Spleen (tissue), 11 donors: Measurements from ENCODE around the gene FUT7. TPM values are rescaled to one million over a fixed set of nuclear protein-coding genes. Genes with fewer than 3 reads are reported as not detected.
A peak's percentile ranks its signal among the peaks of the same experiment; 100 is the strongest.

Source experiments
- DNase-seq: peaks from one replicate; pipeline ENCODE4 v3.0.0-alpha.2; 2020
- H3K27ac ChIP-seq, 8 donors: fragments of 200-600 bp; sonication (generic) in 7 of 8; 1 replicate in 4 of 8; 2 replicates in 4 of 8; pipeline versions ENCODE4 v1.5.0 to v1.8.0; 2016 to 2021; ENCODE audit warnings: inconsistent platforms in 4 of 8, mild to moderate bottlenecking in 4 of 8, moderate library complexity in 1 of 8
- H3K27me3 ChIP-seq, 7 donors: fragments of 200-600 bp; sonication (generic) in 6 of 7; replicated peaks in 1 of 7; 1 replicate in 4 of 7; 2 replicates in 3 of 7; pipeline versions ENCODE4 v1.5.0 to v1.8.0; 2016 to 2021; ENCODE audit warnings: inconsistent platforms in 3 of 7, mild to moderate bottlenecking in 1 of 7
- H3K36me3 ChIP-seq, 6 donors: fragments of 200-600 bp; sonication (generic) in 5 of 6; 1 replicate in 4 of 6; 2 replicates in 2 of 6; pipeline versions ENCODE4 v1.5.0 to v1.8.0; 2016 to 2021; ENCODE audit warnings: inconsistent platforms in 2 of 6
- H3K4me1 ChIP-seq, 6 donors: fragments of 200-600 bp; sonication (generic) in 5 of 6; 1 replicate in 3 of 6; 2 replicates in 3 of 6; pipeline versions ENCODE4 v1.5.0 to v1.8.0; 2016 to 2021; ENCODE audit warnings: inconsistent platforms in 3 of 6
- H3K4me3 ChIP-seq, 8 donors: fragments of 200-600 bp; sonication (generic) in 7 of 8; 1 replicate in 4 of 8; 2 replicates in 4 of 8; pipeline versions ENCODE4 v1.5.0 to v1.8.0; 2016 to 2021; ENCODE audit warnings: inconsistent platforms in 4 of 8, mild to moderate bottlenecking in 4 of 8, moderate library complexity in 2 of 8
- H3K9me3 ChIP-seq, 8 donors: fragments of 200-600 bp; sonication (generic) in 7 of 8; 1 replicate in 4 of 8; 2 replicates in 4 of 8; pipeline versions ENCODE4 v1.5.0 to v1.8.0; 2016 to 2021; ENCODE audit warnings: inconsistent platforms in 4 of 8
- POLR2A ChIP-seq, 3 donors: fragments of 450-650 bp; IDR thresholded peaks; one replicate each; pipeline ENCODE4 v1.5.1; 2017; ENCODE audit warnings: antibody characterized with exemption in 3 of 3, mild to moderate bottlenecking in 1 of 3
- POLR2AphosphoS5 ChIP-seq, 3 donors: sonication (generic); formaldehyde crosslinking; IDR thresholded peaks; one replicate each; pipeline ENCODE4 v1.5.1; 2017; ENCODE audit warnings: antibody characterized with exemption in 3 of 3
- WGBS, 5 donors: extraction: QIAGEN DNeasy Blood & Tissue Kit in 3 of 5; methylation state at CpG; one replicate each; pipeline versions ENCODE4 v1.1.5 to v1.1.7; 2013 to 2018; 5-methylcytosine and 5-hydroxymethylcytosine counted together
- intact Hi-C: fragments of 100-400 bp; cut with DNase I; formaldehyde crosslinking; loops from one replicate; pipeline ENCODE4 v1.15.0; 2023; ENCODE audit warnings: low total_unique reads
- polyA plus RNA-seq, 3 donors: library from polyadenylated mRNA; stranded (reverse); fragments of 200-250 nt; gene quantifications; one replicate each; pipeline ENCODE4 v1.2.1, GENCODE V29; 2013
- total RNA-seq, 7 donors: library from RNA; depleted of rRNA in 3 of 7; stranded (reverse); fragments of >200 nt in 3 of 7; fragmentation: NEBNext Ultra II Directional in 4 of 7; extraction: Animal tissue kit (Norgen Biotek cat#: 25700) in 4 of 7; gene quantifications; one replicate each; pipeline versions ENCODE4 v1.1.0 to v1.2.1, GENCODE V29; 2016 to 2021
- TF ChIP-seq, protein P1 (sequence below), 11 experiments: fragments of 200-600 bp in 7 of 11; fragments of 450-650 bp in 4 of 11; sonication (generic) in 4 of 11; IDR thresholded peaks in 8 of 11; conservative IDR thresholded peaks in 3 of 11; 1 replicate in 7 of 11; 2 replicates in 4 of 11; pipeline versions ENCODE4 v1.4.0 to v1.8.0; 2016 to 2021; ENCODE audit warnings: antibody characterized with exemption in 11 of 11, inconsistent platforms in 4 of 11, mild to moderate bottlenecking in 1 of 11
- donor health status: healthy with polysubstance abuse.
- donor health status: DM: no; HTN: no; CAD: no; lungs with moderate emphysema.
- donor health status: DM: no; HTN: no; CAD: no.
- donor health status: Bipolar disorder and iron deficiency.
- donor health status: healthy.
- donor health status: DM: no; HTN: no; CAD: no.
- donor health status: DM: yes; HTN: yes; CAD: no.

FUT7 gene
- total and polyA plus RNA-seq, 10 donors: 4.0 to 14.9 (median 6.3) TPM

DNA sequence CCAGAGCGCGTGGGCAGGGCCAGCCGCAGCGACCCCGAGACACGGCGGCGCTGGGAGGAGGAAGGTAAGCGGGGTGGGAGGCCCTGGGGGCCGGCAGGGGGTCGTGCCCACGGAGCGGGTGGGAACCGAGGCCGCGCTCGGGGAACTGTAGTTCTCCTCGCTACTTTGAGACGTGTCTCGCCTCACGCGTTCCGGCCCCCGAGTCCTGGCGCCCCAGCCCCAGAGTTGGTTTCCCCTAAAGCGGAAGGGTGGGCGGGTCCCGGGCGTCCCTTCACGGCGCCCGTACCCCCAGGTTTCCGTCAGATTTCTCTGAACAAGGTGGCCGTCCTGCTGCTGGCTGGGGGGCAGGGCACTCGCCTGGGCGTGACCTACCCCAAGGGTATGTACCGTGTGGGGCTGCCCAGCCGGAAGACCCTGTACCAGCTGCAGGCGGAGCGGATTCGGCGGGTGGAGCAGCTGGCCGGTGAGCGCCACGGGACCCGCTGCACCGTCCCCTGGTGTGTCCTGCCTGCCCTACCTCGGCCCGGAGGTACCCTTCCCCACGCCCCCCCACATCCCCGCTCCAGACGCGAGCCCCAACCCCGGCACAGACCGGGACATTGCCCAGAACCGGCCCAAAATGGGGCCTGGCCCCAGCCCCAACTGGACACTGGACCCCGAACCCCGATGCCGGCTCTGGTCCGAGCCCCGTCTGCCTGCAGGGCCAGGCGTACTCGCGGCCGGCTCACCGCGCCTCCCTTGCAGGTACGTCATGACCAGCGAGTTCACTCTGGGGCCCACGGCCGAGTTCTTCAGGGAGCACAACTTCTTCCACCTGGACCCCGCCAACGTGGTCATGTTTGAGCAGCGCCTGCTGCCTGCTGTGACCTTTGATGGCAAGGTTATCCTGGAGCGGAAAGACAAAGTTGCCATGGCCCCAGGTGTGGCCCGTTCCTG lies 46.1 kb upstream of the FUT7 start:
- Histone ChIP-seq H3K4me1 (peaks cover 9 to 71% (median 26%) of the 10 kb centered on the region in 6 donors), H3K27ac (peak overlapping the region in 7 of 8 donors; percentile 67 to 91 (median 77)), H3K4me3 (peak overlapping the region; percentile 55 to 94 (median 68)), H3K27me3 (peaks cover 0 to 8% (median 0%) of the 10 kb centered on the region in 7 donors), H3K9me3 (no peaks in the 10 kb centered on the region), H3K36me3 (peaks cover 0 to 48% (median 38%) of the 10 kb centered on the region in 6 donors)
- intact Hi-C loops: no loop called here
- peak; percentile 92 for DNase-seq
- WGBS, 5 donors: 0 to 31% (median 21%) methylated on average over 7 to 76 of the region's 76 CpGs
- no peak for TF ChIP-seq POLR2A (IDR thresholded peaks at IDR 0.05)
- TF ChIP-seq, protein P1, sequence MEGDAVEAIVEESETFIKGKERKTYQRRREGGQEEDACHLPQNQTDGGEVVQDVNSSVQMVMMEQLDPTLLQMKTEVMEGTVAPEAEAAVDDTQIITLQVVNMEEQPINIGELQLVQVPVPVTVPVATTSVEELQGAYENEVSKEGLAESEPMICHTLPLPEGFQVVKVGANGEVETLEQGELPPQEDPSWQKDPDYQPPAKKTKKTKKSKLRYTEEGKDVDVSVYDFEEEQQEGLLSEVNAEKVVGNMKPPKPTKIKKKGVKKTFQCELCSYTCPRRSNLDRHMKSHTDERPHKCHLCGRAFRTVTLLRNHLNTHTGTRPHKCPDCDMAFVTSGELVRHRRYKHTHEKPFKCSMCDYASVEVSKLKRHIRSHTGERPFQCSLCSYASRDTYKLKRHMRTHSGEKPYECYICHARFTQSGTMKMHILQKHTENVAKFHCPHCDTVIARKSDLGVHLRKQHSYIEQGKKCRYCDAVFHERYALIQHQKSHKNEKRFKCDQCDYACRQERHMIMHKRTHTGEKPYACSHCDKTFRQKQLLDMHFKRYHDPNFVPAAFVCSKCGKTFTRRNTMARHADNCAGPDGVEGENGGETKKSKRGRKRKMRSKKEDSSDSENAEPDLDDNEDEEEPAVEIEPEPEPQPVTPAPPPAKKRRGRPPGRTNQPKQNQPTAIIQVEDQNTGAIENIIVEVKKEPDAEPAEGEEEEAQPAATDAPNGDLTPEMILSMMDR (IDR thresholded peaks at IDR 0.05 in 8 of 11, conservative IDR thresholded peaks at IDR 0.05 in 3 of 11): no peak
- peak; percentile 44 to 59 (median 54) for TF ChIP-seq POLR2AphosphoS5 (IDR thresholded peaks at IDR 0.05)

DNA sequence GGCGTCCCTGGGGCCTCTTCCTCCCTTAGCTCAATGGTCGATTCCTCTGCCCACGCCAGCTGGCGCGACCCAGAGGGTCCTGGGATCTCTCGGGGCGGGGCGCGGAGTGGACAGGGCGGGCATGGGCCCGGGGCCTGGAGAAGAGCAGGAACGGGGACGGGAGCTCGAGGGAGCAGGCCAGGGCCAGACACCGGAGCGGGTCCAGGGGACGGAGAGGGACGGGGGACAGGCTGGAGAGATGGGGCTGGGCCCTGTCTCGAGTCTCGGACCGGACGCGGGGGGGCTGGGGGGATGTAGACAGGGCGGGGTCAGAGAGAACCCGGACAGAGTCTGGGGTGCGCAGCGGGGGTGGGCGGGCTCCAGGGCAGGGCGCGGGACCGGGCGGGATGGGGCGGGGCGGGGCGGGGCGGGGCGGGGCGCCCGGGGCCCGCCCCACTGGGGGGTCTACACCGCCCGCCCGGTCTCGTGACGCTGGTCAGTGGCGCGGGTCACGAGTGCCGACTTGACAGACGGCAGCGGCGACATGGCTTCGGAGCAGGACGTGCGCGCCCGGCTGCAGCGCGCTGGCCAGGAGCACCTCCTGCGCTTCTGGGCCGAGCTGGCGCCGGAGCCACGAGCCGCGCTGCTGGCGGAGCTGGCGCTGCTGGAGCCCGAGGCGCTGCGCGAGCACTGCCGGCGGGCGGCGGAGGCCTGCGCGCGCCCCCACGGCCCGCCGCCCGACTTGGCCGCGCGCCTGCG lies 45.3 kb upstream of the FUT7 start, which contains the start of gene UAP1L1:
Gene UAP1L1, plus strand, starts transcription at position 508 of the 738 bp plus-strand sequence. Its CDS starts 16 bp downstream, at position 524.
- H3K4me3 ChIP-seq: peak within 1 kb of the TSS; percentile 55 to 94 (median 68)
- H3K9me3 ChIP-seq: no peaks in the 10 kb centered on the region
- H3K27ac ChIP-seq: peak within 1 kb of the TSS; percentile 48 to 91 (median 76)
- H3K36me3 ChIP-seq: peaks cover 0 to 40% (median 31%) of the 10 kb centered on the region in 6 donors
- H3K4me1 ChIP-seq: peaks cover 9 to 77% (median 26%) of the 10 kb centered on the region in 6 donors
- peak; percentile 82 to 86 (median 82) for TF ChIP-seq POLR2AphosphoS5 (IDR thresholded peaks at IDR 0.05)
- TF ChIP-seq, protein P1 (IDR thresholded peaks at IDR 0.05 in 8 of 11, conservative IDR thresholded peaks at IDR 0.05 in 3 of 11): no peak
- WGBS, 5 donors: 1 to 3% (median 3%) methylated on average over 25 to 87 of the region's 87 CpGs
- intact Hi-C loops: no loop called here
- DNase-seq: peak; percentile 93
- peaks cover 0 to 8% (median 0%) of the 10 kb centered on the region in 7 donors for H3K27me3 ChIP-seq

DNA sequence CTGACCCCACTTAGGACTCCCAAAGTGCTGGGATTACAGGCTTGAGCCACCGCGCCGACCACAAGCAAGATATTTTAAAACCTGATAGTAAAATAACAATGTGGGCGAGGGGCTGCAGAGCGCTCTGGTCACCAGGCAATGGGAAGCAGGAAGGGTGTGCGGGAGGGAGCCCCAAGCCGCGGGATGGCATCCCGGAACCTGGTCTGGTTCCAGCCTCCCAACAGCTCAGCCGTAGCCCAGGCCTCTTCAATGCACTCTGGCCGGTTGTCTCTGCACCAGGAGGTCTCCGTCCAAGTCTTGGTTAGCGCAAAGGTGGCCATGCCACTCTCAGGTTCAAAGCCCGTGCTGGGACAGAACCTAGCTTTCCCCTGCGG lies 44.7 kb upstream of the FUT7 start:
- no peak for DNase-seq
- peaks cover 0 to 34% (median 26%) of the 10 kb centered on the region in 6 donors for H3K36me3 ChIP-seq
- TF ChIP-seq POLR2AphosphoS5 (IDR thresholded peaks at IDR 0.05): no peak
- TF ChIP-seq POLR2A (IDR thresholded peaks at IDR 0.05): no peak
- TF ChIP-seq, protein P1 (IDR thresholded peaks at IDR 0.05 in 8 of 11, conservative IDR thresholded peaks at IDR 0.05 in 3 of 11): no peak
- H3K4me3 ChIP-seq: peak overlapping the region in 6 of 8 donors; percentile 27 to 94 (median 67)
- H3K9me3 ChIP-seq: no peaks in the 10 kb centered on the region
- intact Hi-C loops: no loop called here
- peaks cover 9 to 82% (median 26%) of the 10 kb centered on the region in 6 donors for H3K4me1 ChIP-seq
- peaks cover 0 to 8% (median 0%) of the 10 kb centered on the region in 7 donors for H3K27me3 ChIP-seq
- H3K27ac ChIP-seq: peak overlapping the region; percentile 48 to 91 (median 76)
- 53 to 81% (median 69%) methylated on average over 10 to 15 of the region's 15 CpGs for WGBS, 5 donors
